ENCODE results near the gene SURF6. TPM values are rescaled to one million over a fixed set of nuclear protein-coding genes. Genes with fewer than 3 reads are reported as not detected.

The SURF6 gene
- total and polyA plus RNA-seq, 2 experiments from 2014 or later: 20.2 to 24.3 TPM

GRCh38 chr9:133369422-133369821 is 33.4 kb upstream of the SURF6 start:
- H3K4me3 ChIP-seq: no peak overlapping the region
- peaks cover 36% of the 10 kb centered on the region for H3K4me1 ChIP-seq (ENCODE audit: insufficient read depth)
- H4K20me1 ChIP-seq (ENCODE audit: insufficient read depth, poor library complexity, severe bottlenecking): peaks cover 100% of the 10 kb centered on the region
- peaks cover 98% of the 10 kb centered on the region for H3K79me2 ChIP-seq
- H3K4me2 ChIP-seq: peak overlapping the region; percentile 88
- H3K9me3 ChIP-seq (ENCODE audit: low read depth): no peaks in the 10 kb centered on the region
- WGBS (ENCODE audit: low lambda C conversion rate, missing lambda C conversion rate): 94% methylated on average over 6 of the region's 6 CpGs
- no peaks in the 10 kb centered on the region for H3K9me2 ChIP-seq (replicated peaks; ENCODE audit: insufficient read depth)
- H2AFZ ChIP-seq: no peak overlapping the region
- H3K27me3 ChIP-seq: no peaks in the 10 kb centered on the region
- peak overlapping the region; percentile 83 for H3K27ac ChIP-seq
- no peak for TF ChIP-seq CTCF (IDR thresholded peaks at IDR 0.05; ENCODE audit: poor library complexity)
- no peak for TF ChIP-seq EZH2 (IDR thresholded peaks at IDR 0.05; ENCODE audit: borderline replicate concordance)
- TF ChIP-seq EZH2phosphoT487 (IDR thresholded peaks at IDR 0.05; ENCODE audit: low read depth, severe bottlenecking, unreplicated experiment): no peak
- DNase-seq (ENCODE audit: low spot score): no peak
- no peaks in the 10 kb centered on the region for H3K36me3 ChIP-seq (replicated peaks; ENCODE audit: insufficient read depth, low read depth)

- no peak for TF ChIP-seq EZH2 (IDR thresholded peaks at IDR 0.05; ENCODE audit: borderline replicate concordance)
- no peak for TF ChIP-seq EZH2phosphoT487 (IDR thresholded peaks at IDR 0.05; ENCODE audit: low read depth, severe bottlenecking, unreplicated experiment)
- TF ChIP-seq CTCF (IDR thresholded peaks at IDR 0.05; ENCODE audit: poor library complexity): no peak
- Histone ChIP-seq H3K9me2 (replicated peaks; ENCODE audit: insufficient read depth) (no peaks in the 10 kb centered on the region), H3K4me1 (ENCODE audit: insufficient read depth) (peaks cover 29% of the 10 kb centered on the region), H3K9me3 (ENCODE audit: low read depth) (no peaks in the 10 kb centered on the region), H3K27ac (peak overlapping the region; percentile 83), H3K4me3 (no peak overlapping the region), H3K27me3 (no peaks in the 10 kb centered on the region), H2AFZ (no peak overlapping the region), H3K4me2 (peak overlapping the region; percentile 59), H3K36me3 (replicated peaks; ENCODE audit: insufficient read depth, low read depth) (no peaks in the 10 kb centered on the region), H4K20me1 (ENCODE audit: insufficient read depth, poor library complexity, severe bottlenecking) (peaks cover 98% of the 10 kb centered on the region), H3K79me2 (peaks cover 98% of the 10 kb centered on the region)
- DNase-seq (ENCODE audit: low spot score): peak; percentile 56
- 76% methylated on average over 18 of the region's 18 CpGs for WGBS (ENCODE audit: low lambda C conversion rate, missing lambda C conversion rate)
These were observed 32.4 kb upstream of the SURF6 start for GRCh38 chr9:133368249-133368881.

GRCh38 chr9:133367778-133368177 is 31.8 kb upstream of the SURF6 start:
- H3K4me3 ChIP-seq: no peak overlapping the region

More at GRCh38 chr9:133367778-133368177, 31.8 kb upstream of the SURF6 start:
- no peak for DNase-seq (ENCODE audit: low spot score)
- Histone ChIP-seq H3K36me3 (replicated peaks; ENCODE audit: insufficient read depth, low read depth) (no peaks in the 10 kb centered on the region), H3K27ac (peak overlapping the region; percentile 45), H3K9me2 (replicated peaks; ENCODE audit: insufficient read depth) (no peaks in the 10 kb centered on the region), H3K4me2 (peak overlapping the region; percentile 27), H2AFZ (no peak overlapping the region), H3K27me3 (no peaks in the 10 kb centered on the region), H4K20me1 (ENCODE audit: insufficient read depth, poor library complexity, severe bottlenecking) (peaks cover 98% of the 10 kb centered on the region), H3K9me3 (ENCODE audit: low read depth) (no peaks in the 10 kb centered on the region), H3K79me2 (peaks cover 98% of the 10 kb centered on the region), H3K4me1 (ENCODE audit: insufficient read depth) (peaks cover 29% of the 10 kb centered on the region)
- 93% methylated on average over 10 of the region's 10 CpGs for WGBS (ENCODE audit: low lambda C conversion rate, missing lambda C conversion rate)
- TF ChIP-seq CTCF (IDR thresholded peaks at IDR 0.05; ENCODE audit: poor library complexity) (no peak), EZH2phosphoT487 (IDR thresholded peaks at IDR 0.05; ENCODE audit: low read depth, severe bottlenecking, unreplicated experiment) (no peak), EZH2 (IDR thresholded peaks at IDR 0.05; ENCODE audit: borderline replicate concordance) (no peak)
